NOMO-1 treated with DMSO at 0.1 percent for 48 hours (cell line): ENCODE results near the gene MESP1.

Experiments used
- DNase-seq: peaks from one replicate; lab custom pipeline; 2025; ENCODE audit not compliant: unreplicated experiment; lab: John Stamatoyannopoulos, UW

The MESP1 gene

DNA sequence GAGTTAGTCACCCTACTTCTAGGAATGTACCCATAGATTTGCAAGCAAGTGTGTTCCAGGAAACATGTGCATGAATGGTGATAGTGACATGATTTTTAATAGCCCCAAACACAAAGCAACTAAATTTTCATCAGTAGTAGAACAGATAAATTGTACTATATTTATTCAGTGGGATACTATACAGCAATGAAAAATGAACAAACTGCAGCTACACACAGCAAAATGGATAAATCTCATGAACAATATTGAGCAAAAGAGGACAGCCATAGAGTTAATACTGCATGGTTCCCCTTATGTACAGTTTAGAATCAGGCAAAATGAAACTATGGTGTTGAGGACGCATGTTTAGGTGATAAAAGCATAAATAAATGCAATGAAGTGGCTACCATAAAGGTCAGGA is 26.0 kb downstream of the MESP1 start:
- no peak for DNase-seq

GRCh38 chr15:89724621-89725020 is 26.4 kb downstream of the MESP1 start:
- no peak for DNase-seq

- no peak for DNase-seq
These were observed 28.0 kb downstream of the MESP1 start for GRCh38 chr15:89723031-89723430.

- DNase-seq, result peak; percentile 9
These were observed 36.3 kb downstream of the MESP1 start for GRCh38 chr15:89714775-89715174.

DNA sequence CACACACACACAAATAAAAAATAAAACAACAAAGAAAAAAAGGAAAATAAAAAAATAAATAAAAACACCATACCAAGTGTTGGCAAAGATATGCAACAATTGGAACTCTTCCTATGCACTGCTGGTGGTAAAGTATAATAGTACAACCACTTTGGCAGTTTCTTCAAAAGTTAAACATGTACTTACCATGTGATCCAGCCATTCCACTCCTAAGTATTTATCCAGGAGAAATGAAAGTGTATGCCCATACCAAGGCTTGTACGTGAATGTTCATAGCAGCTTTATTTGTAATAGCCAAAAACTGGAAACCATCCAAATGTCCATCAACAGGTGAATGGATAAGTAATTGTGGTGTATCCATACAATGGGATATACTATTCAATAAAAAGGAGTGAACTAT is 43.5 kb downstream of the MESP1 start:
- DNase-seq, result no peak

DNA sequence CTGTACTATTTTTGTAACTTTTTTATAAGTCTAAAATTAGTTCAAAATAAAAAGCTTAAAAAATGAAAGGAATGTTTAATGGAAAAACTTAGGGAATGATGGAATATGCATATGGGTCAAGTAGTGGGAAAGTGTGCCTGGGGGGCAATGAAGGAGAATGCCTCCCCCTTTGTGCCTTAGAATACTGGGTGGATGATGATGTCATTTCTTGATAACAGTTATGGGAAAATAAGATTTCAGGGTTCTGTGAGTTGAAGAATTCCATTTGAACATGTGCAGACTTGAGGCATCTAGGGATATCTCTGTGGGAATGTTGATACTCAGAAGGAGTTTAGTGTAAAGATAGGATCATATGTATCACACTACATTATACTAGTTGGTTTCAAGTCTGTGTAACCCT is 46.6 kb downstream of the MESP1 start:
- no peak for DNase-seq
